NCI-H146 treated with DMSO at 0.1 percent for 48 hours (cell line): Measurements from ENCODE around the gene ECI1.
"Not testable (repeated sequence)": the region's sequence is repeated elsewhere in the genome, so short reads cannot be mapped to it uniquely, and the experiment has no call there.

Experiments used
- DNase-seq: peaks from one replicate; lab custom pipeline; 2025; ENCODE audit not compliant: unreplicated experiment; lab: John Stamatoyannopoulos, UW

ECI1 gene

GRCh38 chr16:2211923-2212347 is 39.5 kb downstream of the ECI1 start:
- DNase-seq = no peak

DNA sequence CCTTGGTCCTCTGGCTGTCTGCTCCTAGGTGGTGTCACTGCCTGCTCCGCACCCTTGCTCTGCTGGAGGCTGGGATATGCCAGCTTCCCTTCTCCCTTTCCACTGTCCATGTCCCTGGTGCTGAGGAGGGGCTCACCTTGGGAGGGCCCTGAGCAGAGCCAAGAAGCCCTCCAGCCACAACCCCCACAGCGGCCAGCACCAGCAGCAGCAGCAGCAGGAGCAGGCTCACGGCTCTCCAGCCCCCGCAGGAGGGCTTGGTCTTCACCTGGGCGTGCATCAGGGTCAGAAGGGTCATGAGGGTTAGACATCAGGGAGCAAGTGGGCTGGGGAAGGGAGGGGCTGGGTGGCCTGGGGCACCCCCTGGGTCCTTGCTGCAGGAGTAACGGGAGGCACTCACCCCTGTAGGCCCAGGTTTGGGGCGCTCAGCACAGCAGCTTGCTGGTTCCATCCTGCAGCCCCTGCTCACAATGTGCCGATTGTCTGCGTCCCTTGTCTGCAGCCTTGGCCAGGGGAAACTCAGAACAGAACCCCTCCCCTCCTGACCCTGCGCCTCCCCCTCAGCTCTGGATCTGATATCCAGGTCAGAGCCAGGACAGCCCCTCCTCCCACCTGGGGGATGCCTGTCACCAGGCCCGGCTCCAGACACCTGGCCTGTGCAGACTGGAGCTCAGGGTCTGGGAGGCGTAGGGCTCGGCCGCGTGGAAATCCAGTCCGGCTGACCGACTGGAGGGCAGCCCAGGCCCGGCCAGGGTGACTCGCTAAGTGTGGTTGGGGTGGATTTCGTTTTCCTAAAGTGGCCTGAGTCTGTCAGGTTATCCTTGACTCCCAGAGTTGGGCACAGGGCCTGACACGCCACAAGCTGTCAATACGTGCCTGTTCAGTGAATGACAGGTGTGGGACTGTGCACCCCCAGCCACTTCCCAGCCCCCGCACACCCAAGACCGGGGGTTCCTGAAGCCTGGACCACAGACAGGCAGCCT is 40.7 kb downstream of the ECI1 start, which contains the start of gene BRICD5:
Gene BRICD5, minus strand, starts transcription at position 478 of the 980 bp plus-strand sequence. Its CDS starts 30 bp downstream, at position 448.
- DNase-seq = no peak

- DNase-seq = no peak
These were observed 41.4 kb downstream of the ECI1 start for GRCh38 chr16:2210009-2210332.

DNA sequence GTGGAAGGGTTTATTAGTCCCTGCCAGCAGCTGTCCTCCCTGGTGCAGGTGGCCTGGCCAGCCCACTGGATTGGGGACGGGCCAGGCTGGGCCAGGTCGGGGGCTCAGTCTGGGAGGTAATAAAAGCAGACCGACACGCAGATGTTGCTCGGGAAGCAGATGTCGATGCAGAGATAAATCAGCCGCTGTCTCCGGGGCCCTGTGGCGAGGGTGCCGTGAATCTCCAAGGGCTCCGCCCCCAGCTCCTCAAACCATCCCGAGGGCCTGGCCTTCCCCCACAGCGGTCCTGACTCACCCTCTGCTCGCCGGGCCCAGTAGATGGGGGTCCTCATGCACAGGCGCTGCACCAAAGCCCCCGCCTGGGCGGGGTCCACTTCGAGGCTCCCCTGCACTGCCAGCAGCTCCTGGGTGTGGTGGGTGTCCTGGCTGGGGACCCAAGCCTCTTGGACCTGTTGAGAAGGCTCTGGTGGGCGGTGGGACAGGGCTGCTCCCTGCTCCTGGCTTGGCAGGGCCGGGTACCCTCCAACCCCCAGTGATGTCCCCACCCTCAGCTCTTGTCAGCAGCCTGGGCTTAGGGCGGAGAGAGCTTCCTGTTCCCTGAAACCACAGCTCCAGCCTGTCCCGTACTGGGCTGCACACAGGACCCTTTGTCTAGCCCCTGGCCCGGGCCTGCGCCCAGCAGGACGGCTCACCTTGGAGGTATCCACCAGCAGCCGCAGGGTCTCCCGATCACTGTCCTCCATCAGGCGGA is 42.0 kb downstream of the ECI1 start:
- no peak for DNase-seq

DNA sequence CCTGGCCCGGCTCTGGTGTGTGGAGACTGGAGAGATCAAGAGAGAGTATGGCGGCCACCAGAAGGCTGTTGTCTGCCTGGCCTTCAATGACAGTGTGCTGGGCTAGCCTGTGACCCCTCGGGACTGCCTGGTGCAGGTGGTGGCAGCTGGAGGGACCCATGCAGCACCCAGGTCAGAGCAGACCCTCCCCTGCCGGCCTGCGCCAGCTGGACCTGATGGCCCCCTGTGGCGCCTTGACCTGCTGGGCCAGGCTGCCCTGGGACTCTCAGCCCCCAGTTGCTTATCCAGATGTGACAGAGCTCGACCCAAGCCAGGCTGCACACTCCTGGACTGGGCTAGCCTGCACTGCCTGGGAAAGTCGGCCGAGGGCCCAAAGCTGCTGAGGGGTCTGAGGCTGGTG is 42.6 kb downstream of the ECI1 start:
- DNase-seq = no peak

DNA sequence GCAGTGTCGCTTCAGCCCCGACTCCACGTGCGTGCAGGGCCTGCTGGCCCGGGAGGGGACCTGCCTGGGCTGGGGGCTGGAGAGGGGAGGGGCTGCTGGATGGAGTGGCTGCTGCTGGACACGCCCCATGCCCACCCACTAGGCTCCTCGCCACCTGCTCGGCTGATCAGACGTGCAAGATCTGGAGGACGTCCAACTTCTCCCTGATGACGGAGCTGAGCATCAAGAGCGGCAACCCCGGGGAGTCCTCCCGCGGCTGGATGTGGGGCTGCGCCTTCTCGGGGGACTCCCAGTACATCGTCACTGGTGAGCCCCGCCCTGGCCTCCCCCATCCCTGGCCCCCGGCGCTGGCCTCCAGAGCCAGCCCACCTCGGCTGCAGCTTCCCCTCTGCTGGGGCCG is 43.1 kb downstream of the ECI1 start:
- DNase-seq = no peak

- no peak for DNase-seq
These were observed 43.5 kb downstream of the ECI1 start for GRCh38 chr16:2207872-2208271.

- no peak for DNase-seq
These were observed 44.5 kb downstream of the ECI1 start for GRCh38 chr16:2206780-2207433.

GRCh38 chr16:2206420-2206779 is 45.0 kb downstream of the ECI1 start:
- DNase-seq = no peak

- DNase-seq = no peak
These were observed 45.4 kb downstream of the ECI1 start for GRCh38 chr16:2205967-2206313.

DNA sequence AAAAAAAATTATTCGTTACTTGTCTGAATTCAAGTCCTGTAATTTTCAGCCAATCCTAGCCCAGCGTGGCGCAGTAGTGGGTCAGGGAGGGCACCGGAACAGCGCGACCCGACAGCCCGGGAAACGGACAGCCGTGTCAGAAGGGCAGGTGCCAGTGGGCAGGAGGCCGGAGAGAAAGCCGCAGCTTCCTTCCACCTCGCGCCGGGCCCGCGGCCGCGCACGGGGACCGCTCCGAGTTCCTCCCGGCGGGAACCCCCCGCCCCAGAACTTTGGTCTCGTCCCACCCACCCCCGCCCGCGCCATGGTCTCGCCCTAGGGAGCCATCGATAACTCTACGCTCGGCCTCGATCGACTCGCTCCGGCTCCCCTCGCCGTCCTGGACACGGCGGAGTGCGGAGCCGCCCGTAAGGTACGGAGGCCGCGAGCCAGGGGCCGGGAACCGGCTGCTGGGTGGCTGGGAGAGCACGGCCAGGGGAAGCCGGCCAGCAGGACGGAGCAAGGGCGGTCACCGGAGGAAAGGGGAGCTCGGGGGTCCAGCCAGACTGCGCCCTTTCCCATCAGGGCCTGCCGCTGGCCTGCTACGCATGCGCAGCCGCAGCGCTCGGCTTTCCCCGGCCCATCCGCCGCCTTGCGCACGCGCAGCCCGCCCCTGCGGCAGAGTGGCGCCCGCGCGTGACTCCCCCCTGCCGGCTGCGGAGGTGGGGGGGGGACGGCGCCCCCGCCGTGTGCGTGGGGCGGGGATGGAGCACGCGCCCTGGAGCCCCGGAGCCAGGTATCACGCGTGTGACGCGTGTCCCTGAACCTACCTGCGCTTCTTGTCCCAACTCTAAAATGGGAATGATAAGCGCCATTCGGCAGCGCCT is 46.1 kb downstream of the ECI1 start, which contains the start of gene MLST8:
Gene MLST8, plus strand, starts transcription at position 351 of the 863 bp plus-strand sequence. CDS start 632 bp downstream, outside the sequence.
- DNase-seq = peak; percentile 68

GRCh38 chr16:2204416-2205103 is 46.8 kb downstream of the ECI1 start:
- no peak for DNase-seq

DNA sequence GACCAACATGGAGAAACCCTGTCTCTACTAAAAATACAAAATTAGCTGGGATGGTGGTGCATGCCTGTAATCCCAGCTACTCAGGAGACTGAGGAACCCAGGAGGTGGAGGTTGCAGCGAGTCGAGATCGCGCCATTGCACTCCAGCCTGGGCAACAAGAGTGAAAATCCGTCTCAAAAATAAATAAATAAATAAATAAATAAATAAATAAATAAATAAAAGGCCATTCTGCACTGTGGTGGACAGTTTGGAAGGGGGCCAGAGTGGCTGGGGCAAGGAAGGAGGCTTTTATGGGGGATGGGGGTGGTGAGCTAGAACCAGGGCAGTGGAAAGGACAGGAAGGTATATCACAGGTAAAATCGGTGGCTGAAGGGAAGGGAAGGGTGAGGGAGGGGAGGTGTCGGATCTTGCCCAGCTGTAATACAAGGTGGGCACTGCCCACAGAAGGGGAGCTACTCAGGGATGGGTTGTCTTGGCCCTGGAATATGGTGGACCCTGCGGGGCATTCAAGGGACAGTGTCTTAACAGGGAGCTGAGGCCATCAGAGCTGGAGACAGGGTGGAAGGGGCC is 48.2 kb downstream of the ECI1 start:
- not testable (repeated sequence) for DNase-seq

DNA sequence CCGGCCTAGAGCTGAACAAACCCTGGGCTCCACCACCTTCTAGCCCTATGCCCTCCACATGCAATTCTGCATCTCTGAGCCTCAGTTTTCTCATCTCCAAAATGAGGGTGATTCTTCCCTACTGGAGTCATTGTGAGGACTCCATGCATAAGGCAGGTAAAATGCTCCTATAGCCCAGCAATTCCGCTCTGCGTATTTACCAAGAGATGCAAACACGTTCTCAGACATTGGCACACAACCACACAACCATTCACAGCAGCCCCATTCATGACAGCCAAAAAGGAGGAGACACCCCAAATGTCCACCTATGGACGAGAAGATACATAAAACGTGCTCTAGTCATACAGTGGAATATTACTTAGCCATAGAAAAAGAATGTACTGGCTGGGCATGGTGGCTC is 51.1 kb downstream of the ECI1 start:
- DNase-seq = no peak

GRCh38 chr16:2199621-2200139 is 51.7 kb downstream of the ECI1 start:
- no peak for DNase-seq

- no peak for DNase-seq
These were observed 52.3 kb downstream of the ECI1 start for GRCh38 chr16:2199095-2199494.

- DNase-seq = no peak
These were observed 53.1 kb downstream of the ECI1 start for GRCh38 chr16:2198283-2198682.

DNA sequence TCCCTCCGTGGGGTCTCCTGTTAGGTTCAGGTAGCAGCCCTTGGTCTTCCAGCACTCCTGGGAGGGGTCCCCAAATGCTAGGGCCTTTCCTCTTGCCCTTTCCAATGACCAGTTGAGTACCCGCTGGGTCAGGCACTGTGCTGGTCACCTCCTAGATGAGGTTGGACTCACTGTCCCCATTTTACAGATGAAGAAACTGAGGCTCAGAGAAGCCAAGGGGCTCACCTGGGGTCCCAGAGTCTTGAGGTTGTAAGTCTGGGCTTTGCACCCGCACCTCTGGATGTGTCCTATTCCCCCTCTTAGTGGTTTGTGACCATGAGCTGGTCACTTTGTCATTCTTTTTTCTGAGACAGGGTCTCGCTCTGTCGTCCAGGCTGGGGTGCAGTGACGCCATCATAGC is 53.6 kb downstream of the ECI1 start:
- no peak for DNase-seq

DNA sequence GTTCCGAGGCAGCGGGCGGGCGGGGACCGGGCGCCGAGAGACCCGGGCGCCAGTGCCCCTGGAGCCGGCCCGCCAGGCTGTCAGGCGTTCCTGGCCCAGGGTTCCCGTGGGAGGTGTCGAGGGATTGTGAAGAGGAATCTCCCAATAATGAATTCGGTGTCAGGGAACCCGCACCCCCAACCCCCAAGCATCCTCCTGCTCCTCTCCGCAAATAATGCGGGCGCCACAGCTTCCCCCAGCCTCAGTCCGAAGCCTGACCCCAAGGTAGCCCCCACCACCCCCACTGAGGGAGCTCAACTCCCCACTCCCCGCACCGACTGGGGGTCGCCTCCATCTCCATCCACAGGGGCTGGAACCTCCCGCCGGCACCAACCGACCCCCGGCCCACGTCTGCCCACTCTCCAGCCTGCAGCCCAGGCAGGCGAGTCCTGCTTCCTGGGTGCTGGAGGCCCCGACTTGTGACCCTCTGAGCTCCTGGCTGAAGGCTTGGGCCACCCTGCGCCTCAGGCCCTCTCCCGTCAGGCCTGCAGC is 54.3 kb downstream of the ECI1 start:
- no peak for DNase-seq
